Spleen (tissue), 11 donors: ENCODE results near the gene STRN4. TPM values are rescaled to one million over a fixed set of nuclear protein-coding genes. Genes with fewer than 3 reads are reported as not detected.
A peak's percentile ranks its signal among the peaks of the same experiment; 100 is the strongest.

Experiments
- DNase-seq: peaks from one replicate; pipeline ENCODE4 v3.0.0-alpha.2; 2020
- H3K27ac ChIP-seq, 8 donors: fragments of 200-600 bp; sonication (generic) in 7 of 8; 1 replicate in 4 of 8; 2 replicates in 4 of 8; pipeline versions ENCODE4 v1.5.0 to v1.8.0; 2016 to 2021; ENCODE audit warnings: inconsistent platforms in 4 of 8, mild to moderate bottlenecking in 4 of 8, moderate library complexity in 1 of 8
- H3K27me3 ChIP-seq, 7 donors: fragments of 200-600 bp; sonication (generic) in 6 of 7; replicated peaks in 1 of 7; 1 replicate in 4 of 7; 2 replicates in 3 of 7; pipeline versions ENCODE4 v1.5.0 to v1.8.0; 2016 to 2021; ENCODE audit warnings: inconsistent platforms in 3 of 7, mild to moderate bottlenecking in 1 of 7
- H3K36me3 ChIP-seq, 6 donors: fragments of 200-600 bp; sonication (generic) in 5 of 6; 1 replicate in 4 of 6; 2 replicates in 2 of 6; pipeline versions ENCODE4 v1.5.0 to v1.8.0; 2016 to 2021; ENCODE audit warnings: inconsistent platforms in 2 of 6
- H3K4me1 ChIP-seq, 6 donors: fragments of 200-600 bp; sonication (generic) in 5 of 6; 1 replicate in 3 of 6; 2 replicates in 3 of 6; pipeline versions ENCODE4 v1.5.0 to v1.8.0; 2016 to 2021; ENCODE audit warnings: inconsistent platforms in 3 of 6
- H3K4me3 ChIP-seq, 8 donors: fragments of 200-600 bp; sonication (generic) in 7 of 8; 1 replicate in 4 of 8; 2 replicates in 4 of 8; pipeline versions ENCODE4 v1.5.0 to v1.8.0; 2016 to 2021; ENCODE audit warnings: inconsistent platforms in 4 of 8, mild to moderate bottlenecking in 4 of 8, moderate library complexity in 2 of 8
- H3K9me3 ChIP-seq, 8 donors: fragments of 200-600 bp; sonication (generic) in 7 of 8; 1 replicate in 4 of 8; 2 replicates in 4 of 8; pipeline versions ENCODE4 v1.5.0 to v1.8.0; 2016 to 2021; ENCODE audit warnings: inconsistent platforms in 4 of 8
- POLR2A ChIP-seq, 3 donors: fragments of 450-650 bp; IDR thresholded peaks; one replicate each; pipeline ENCODE4 v1.5.1; 2017; ENCODE audit warnings: antibody characterized with exemption in 3 of 3, mild to moderate bottlenecking in 1 of 3
- POLR2AphosphoS5 ChIP-seq, 3 donors: sonication (generic); formaldehyde crosslinking; IDR thresholded peaks; one replicate each; pipeline ENCODE4 v1.5.1; 2017; ENCODE audit warnings: antibody characterized with exemption in 3 of 3
- WGBS, 5 donors: extraction: QIAGEN DNeasy Blood & Tissue Kit in 3 of 5; methylation state at CpG; one replicate each; pipeline versions ENCODE4 v1.1.5 to v1.1.7; 2013 to 2018; 5-methylcytosine and 5-hydroxymethylcytosine counted together
- intact Hi-C: fragments of 100-400 bp; cut with DNase I; formaldehyde crosslinking; loops from one replicate; pipeline ENCODE4 v1.15.0; 2023; ENCODE audit warnings: low total_unique reads
- polyA plus RNA-seq, 3 donors: library from polyadenylated mRNA; stranded (reverse); fragments of 200-250 nt; gene quantifications; one replicate each; pipeline ENCODE4 v1.2.1, GENCODE V29; 2013
- total RNA-seq, 7 donors: library from RNA; depleted of rRNA in 3 of 7; stranded (reverse); fragments of >200 nt in 3 of 7; fragmentation: NEBNext Ultra II Directional in 4 of 7; extraction: Animal tissue kit (Norgen Biotek cat#: 25700) in 4 of 7; gene quantifications; one replicate each; pipeline versions ENCODE4 v1.1.0 to v1.2.1, GENCODE V29; 2016 to 2021
- TF ChIP-seq, protein P1 (sequence below), 11 experiments: fragments of 200-600 bp in 7 of 11; fragments of 450-650 bp in 4 of 11; sonication (generic) in 4 of 11; IDR thresholded peaks in 8 of 11; conservative IDR thresholded peaks in 3 of 11; 1 replicate in 7 of 11; 2 replicates in 4 of 11; pipeline versions ENCODE4 v1.4.0 to v1.8.0; 2016 to 2021; ENCODE audit warnings: antibody characterized with exemption in 11 of 11, inconsistent platforms in 4 of 11, mild to moderate bottlenecking in 1 of 11
- donor health status: healthy with polysubstance abuse.
- donor health status: DM: no; HTN: no; CAD: no; lungs with moderate emphysema.
- donor health status: DM: no; HTN: no; CAD: no.
- donor health status: Bipolar disorder and iron deficiency.
- donor health status: healthy.
- donor health status: DM: no; HTN: no; CAD: no.
- donor health status: DM: yes; HTN: yes; CAD: no.

STRN4 gene
- total and polyA plus RNA-seq, 10 donors: 28.2 to 143 (median 96.6) TPM

DNA sequence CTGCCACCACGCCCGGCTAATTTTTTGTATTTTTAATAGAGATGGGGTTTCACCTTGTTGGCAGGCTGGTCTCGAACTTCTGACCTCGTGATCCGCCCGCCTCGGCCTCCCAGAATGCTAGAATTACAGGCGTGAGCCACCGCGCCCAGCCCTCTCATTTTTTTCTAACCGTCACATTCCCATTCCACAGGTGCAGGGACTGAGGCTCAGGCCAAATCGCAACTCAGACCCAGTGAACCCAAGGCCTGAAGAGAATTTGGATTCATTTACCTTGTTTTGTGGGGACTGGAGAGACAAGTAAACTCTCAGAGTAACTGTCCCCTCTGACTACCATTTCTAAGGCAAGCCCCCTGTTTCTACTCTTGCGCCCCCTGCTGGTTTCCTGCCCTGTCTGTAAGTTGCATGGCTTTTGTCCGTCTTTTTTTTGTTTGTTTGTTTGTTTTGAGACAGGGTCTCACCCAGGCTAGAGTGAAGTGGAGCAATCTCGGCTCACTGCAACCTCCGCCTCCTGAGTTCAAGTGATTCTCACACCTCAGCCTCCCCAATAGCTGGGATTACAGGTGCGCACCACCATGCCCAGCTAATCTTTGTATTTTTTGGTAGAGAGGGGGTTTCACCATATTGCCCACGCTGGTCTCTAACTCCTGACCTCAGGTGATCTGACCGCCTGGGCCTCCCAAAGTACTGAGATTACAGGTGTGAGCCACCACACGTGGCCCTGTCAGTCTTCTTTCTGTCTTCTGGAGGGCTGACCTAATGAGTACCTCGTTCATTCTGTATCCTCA is 2.3 kb upstream of the STRN4 start:
- TF ChIP-seq, protein P1, sequence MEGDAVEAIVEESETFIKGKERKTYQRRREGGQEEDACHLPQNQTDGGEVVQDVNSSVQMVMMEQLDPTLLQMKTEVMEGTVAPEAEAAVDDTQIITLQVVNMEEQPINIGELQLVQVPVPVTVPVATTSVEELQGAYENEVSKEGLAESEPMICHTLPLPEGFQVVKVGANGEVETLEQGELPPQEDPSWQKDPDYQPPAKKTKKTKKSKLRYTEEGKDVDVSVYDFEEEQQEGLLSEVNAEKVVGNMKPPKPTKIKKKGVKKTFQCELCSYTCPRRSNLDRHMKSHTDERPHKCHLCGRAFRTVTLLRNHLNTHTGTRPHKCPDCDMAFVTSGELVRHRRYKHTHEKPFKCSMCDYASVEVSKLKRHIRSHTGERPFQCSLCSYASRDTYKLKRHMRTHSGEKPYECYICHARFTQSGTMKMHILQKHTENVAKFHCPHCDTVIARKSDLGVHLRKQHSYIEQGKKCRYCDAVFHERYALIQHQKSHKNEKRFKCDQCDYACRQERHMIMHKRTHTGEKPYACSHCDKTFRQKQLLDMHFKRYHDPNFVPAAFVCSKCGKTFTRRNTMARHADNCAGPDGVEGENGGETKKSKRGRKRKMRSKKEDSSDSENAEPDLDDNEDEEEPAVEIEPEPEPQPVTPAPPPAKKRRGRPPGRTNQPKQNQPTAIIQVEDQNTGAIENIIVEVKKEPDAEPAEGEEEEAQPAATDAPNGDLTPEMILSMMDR (IDR thresholded peaks at IDR 0.05 in 8 of 11, conservative IDR thresholded peaks at IDR 0.05 in 3 of 11): peak; percentile 56 to 86 (median 77)
- TF ChIP-seq POLR2AphosphoS5 (IDR thresholded peaks at IDR 0.05): no peak
- Histone ChIP-seq H3K4me1 (peaks cover 25 to 62% (median 39%) of the 10 kb centered on the region in 6 donors), H3K36me3 (peaks cover 0 to 42% (median 2%) of the 10 kb centered on the region in 6 donors), H3K27ac (no peak overlapping the region), H3K27me3 (no peaks in the 10 kb centered on the region), H3K4me3 (no peak overlapping the region), H3K9me3 (no peaks in the 10 kb centered on the region)
- intact Hi-C loops: no loop called here
- WGBS, 5 donors: 83 to 89% (median 86%) methylated on average over 21 of the region's 21 CpGs
- peak; percentile 89 for DNase-seq

DNA sequence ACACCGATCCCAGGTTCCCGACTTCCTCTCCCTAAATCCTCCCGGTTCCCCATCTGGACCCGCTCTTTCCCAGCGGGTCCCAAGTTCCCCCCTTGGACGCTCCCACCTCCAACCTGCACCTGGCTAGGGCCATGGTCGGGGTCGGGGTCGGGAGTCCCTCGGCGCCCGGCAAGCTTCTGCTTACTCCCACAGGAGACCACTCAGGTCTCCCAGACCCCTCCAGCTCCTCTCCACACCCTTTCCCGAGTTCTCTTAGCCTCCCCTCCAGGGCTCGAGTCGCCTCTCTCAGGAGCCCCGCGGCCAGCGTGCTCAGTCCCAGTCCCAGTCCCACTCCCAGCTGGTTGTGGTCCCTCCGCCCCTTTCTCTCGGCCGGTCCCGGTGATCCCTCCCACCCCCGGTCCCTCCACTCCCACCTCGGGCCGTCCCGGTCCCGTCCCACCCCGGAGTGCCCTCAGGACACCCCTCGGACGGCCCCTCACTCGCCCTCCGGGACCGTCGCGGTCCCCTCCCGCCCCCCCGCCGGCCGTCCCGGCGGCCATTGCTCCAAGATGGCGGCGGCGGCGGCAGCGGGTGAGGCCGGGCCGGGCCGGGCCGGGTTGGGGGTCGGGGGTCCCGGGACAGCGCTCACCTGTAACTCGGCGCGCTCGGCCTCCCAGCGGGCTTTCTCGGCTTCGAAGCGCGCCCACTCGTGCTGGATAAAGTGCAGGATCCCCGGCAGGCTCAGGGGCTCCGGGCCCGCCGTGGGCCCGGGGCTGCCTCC is 549 bp downstream of the STRN4 start, which contains the start of gene FKRP:
Gene FKRP, plus strand, starts transcription at position 537 of the 760 bp plus-strand sequence. CDS start 9,394 bp downstream, outside the sequence.
- Histone ChIP-seq H3K27me3 (no peaks in the 10 kb centered on the region), H3K36me3 (peaks cover 0 to 44% (median 2%) of the 10 kb centered on the region in 6 donors), H3K4me1 (peaks cover 40 to 87% (median 65%) of the 10 kb centered on the region in 6 donors), H3K4me3 (peak within 1 kb of the TSS; percentile 82 to 99 (median 90)), H3K9me3 (no peaks in the 10 kb centered on the region), H3K27ac (peak within 1 kb of the TSS; percentile 82 to 97 (median 92))
- TF ChIP-seq POLR2AphosphoS5 (IDR thresholded peaks at IDR 0.05) (peak in 1 of 3 donors; percentile 10), POLR2A (IDR thresholded peaks at IDR 0.05) (no peak)
- DNase-seq: peak; percentile 89
- intact Hi-C loops: no loop called here
- WGBS, 5 donors: 1% methylated on average over 32 to 68 of the region's 68 CpGs

DNA sequence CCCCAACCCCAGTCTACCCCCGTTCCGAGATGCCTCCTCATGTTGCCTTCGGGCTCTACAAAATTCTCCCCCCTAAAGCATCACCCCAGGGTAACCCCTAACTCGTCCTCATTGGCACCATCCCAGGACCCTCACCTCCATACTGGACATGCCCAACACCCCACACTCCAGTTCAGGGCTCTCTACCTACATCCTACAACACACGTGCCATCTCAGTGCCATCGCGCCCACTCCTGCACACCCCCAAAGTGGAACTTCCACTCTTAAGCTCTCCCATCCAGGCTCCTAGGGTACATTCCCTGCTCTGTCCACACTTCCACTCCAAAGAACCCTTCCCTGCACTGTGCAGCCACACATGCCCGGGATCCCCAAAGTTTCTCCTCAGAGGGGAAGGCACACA is 1.2 kb downstream of the STRN4 start:
- no peak for TF ChIP-seq POLR2A (IDR thresholded peaks at IDR 0.05)
- TF ChIP-seq POLR2AphosphoS5 (IDR thresholded peaks at IDR 0.05): no peak
- H3K27ac ChIP-seq: peak overlapping the region in 5 of 8 donors; percentile 90 to 97 (median 95)

DNA sequence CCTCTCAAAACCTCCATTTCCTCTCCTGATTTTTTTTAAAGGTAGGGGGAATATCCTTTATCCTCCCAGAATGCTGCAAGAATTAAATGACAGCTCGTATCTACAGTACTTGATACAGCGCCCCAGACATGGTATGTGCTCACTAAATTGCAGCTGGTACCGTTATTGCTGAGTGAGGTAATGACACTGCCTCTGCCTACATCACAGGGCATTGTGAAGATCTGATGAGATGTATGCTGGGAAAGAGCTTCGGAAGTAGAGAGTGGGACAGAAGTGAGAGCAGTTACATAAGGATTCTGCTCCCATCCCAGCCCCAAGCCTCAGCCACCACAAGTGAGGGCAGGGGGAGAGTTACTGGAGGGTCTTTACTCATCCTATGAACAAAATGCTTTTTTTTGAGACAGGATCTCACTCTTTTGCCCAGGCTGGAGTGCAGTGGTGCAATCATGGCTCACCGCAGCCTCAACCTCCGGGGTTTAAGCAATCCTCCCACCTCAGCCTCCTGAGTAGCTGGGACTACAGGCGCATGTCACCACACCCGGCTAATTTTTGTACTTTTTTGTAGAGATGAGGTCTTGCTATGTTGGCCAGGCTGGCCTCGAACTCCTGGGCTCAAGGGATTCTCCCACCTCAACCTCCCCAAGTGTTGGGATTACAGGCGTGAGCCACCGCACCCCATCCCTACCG is 2.1 kb downstream of the STRN4 start:
- H3K4me3 ChIP-seq: peak overlapping the region in 4 of 8 donors; percentile 82 to 99 (median 94)
- WGBS, 5 donors: 72 to 80% (median 77%) methylated on average over 12 of the region's 12 CpGs
- H3K9me3 ChIP-seq: no peaks in the 10 kb centered on the region
- no peak for TF ChIP-seq POLR2AphosphoS5 (IDR thresholded peaks at IDR 0.05)
- TF ChIP-seq, protein P1 (IDR thresholded peaks at IDR 0.05 in 8 of 11, conservative IDR thresholded peaks at IDR 0.05 in 3 of 11): no peak
- no peak for TF ChIP-seq POLR2A (IDR thresholded peaks at IDR 0.05)
- H3K27ac ChIP-seq: peak overlapping the region in 3 of 8 donors; percentile 5 to 97 (median 54)
- no peak for DNase-seq
- intact Hi-C loops: no loop called here
- peaks cover 40 to 92% (median 72%) of the 10 kb centered on the region in 6 donors for H3K4me1 ChIP-seq
- no peaks in the 10 kb centered on the region for H3K27me3 ChIP-seq
- H3K36me3 ChIP-seq: peaks cover 0 to 45% (median 0%) of the 10 kb centered on the region in 6 donors

More for the DNA sequence above, 1.2 kb downstream of the STRN4 start:
- Histone ChIP-seq H3K27me3 (no peaks in the 10 kb centered on the region), H3K4me1 (peaks cover 40 to 87% (median 68%) of the 10 kb centered on the region in 6 donors), H3K36me3 (peaks cover 0 to 45% (median under 1%) of the 10 kb centered on the region in 6 donors), H3K9me3 (no peaks in the 10 kb centered on the region), H3K4me3 (peak overlapping the region; percentile 82 to 99 (median 90))
- DNase-seq: no peak
- 19 to 40% (median 27%) methylated on average over 8 of the region's 8 CpGs for WGBS, 5 donors
- intact Hi-C loops: no loop called here
